H1 (cell line): ENCODE data around the gene PNLIP. TPM values are rescaled to one million over a fixed set of nuclear protein-coding genes. Genes with fewer than 3 reads are reported as not detected.
A peak's percentile ranks its signal among the peaks of the same experiment; 100 is the strongest.

ENCODE experiments used
- CTCF ChIA-PET: fragments of 300-600 bp; sonication (Branson Sonifier 250); formaldehyde crosslinking; loops from one replicate; lab custom pipeline; 2021; ENCODE audit not compliant: partially characterized antibody; lab: Charles Lee
- POLR2A ChIA-PET: fragments of 300-600 bp; sonication (Branson Sonifier 250); formaldehyde crosslinking; loops from one replicate; lab custom pipeline; 2021; ENCODE audit warnings: inconsistent platforms; ENCODE audit not compliant: partially characterized antibody; lab: Charles Lee
- DNase-seq, 2 experiments: peaks; one replicate each; pipeline versions ENCODE4 v3.0.0 to v3.0.0-alpha.2; 2010 to 2022; ENCODE audit warnings: low spot score in 2 of 2, low read depth in 1 of 2, mixed read lengths in 1 of 2
- FAIRE-seq: peaks from 2 replicates; lab custom pipeline; 2011; peaks lifted over from hg19 to GRCh38; lab: Jason Lieb, UNC
- H2AFZ ChIP-seq: 2 replicates; pipeline ENCODE4 v1.8.1; 2012; ENCODE audit warnings: low read length, inconsistent platforms
- H2AK5ac ChIP-seq: 2 replicates; pipeline ENCODE4 v1.6.1; 2013; ENCODE audit warnings: low read depth, low read length
- H2BK120ac ChIP-seq: replicated peaks from 2 replicates; pipeline ENCODE3; 2013; ENCODE audit warnings: low read depth, low read length, inconsistent platforms
- H2BK12ac ChIP-seq: 2 replicates; pipeline ENCODE4 v1.6.1; 2013; ENCODE audit warnings: low read depth, low read length
- H2BK15ac ChIP-seq: 2 replicates; pipeline ENCODE4 v1.6.1; 2013; ENCODE audit warnings: low read length
- H2BK20ac ChIP-seq: 2 replicates; pipeline ENCODE4 v1.6.1; 2013; ENCODE audit warnings: low read length
- H2BK5ac ChIP-seq: 2 replicates; pipeline ENCODE4 v1.6.1; 2013; ENCODE audit warnings: low read depth, low read length
- H3K14ac ChIP-seq: 2 replicates; pipeline ENCODE4 v1.6.1; 2013; ENCODE audit warnings: inconsistent platforms; ENCODE audit not compliant: insufficient read length
- H3K18ac ChIP-seq: 2 replicates; pipeline ENCODE4 v1.6.1; 2013; ENCODE audit warnings: low read length; ENCODE audit errors: extremely low read depth
- H3K23ac ChIP-seq: 2 replicates; pipeline ENCODE4 v1.6.1; 2013; ENCODE audit warnings: inconsistent platforms; ENCODE audit not compliant: insufficient read length
- H3K23me2 ChIP-seq: 2 replicates; pipeline ENCODE4 v1.6.1; 2013; ENCODE audit warnings: low read depth, low read length
- H3K27ac ChIP-seq: 2 replicates; pipeline ENCODE4 v1.6.1; 2011; ENCODE audit warnings: low read depth, low read length, inconsistent platforms
- H3K27me3 ChIP-seq, 4 experiments: replicated peaks in 1 of 4; 1 replicate in 1 of 4; 2 replicates in 3 of 4; pipeline versions ENCODE4 v1.6.1 to v1.8.1; 2011 to 2013; ENCODE audit warnings: low read length in 3 of 4, mild to moderate bottlenecking in 3 of 4, inconsistent platforms in 2 of 4, mixed read lengths in 2 of 4, moderate library complexity in 1 of 4; ENCODE audit not compliant: control insufficient read depth in 3 of 4, insufficient read depth in 3 of 4; ENCODE audit errors: extremely low read depth in 1 of 4
- H3K36me3 ChIP-seq, 4 experiments: 2 replicates each; pipeline versions ENCODE4 v1.6.1 to v1.8.1; 2011 to 2013; ENCODE audit warnings: mild to moderate bottlenecking in 4 of 4, low read length in 3 of 4, moderate library complexity in 2 of 4, control low read depth in 1 of 4, inconsistent platforms in 1 of 4; ENCODE audit not compliant: insufficient read depth in 4 of 4, control insufficient read depth in 2 of 4
- H3K4ac ChIP-seq: replicated peaks from 2 replicates; pipeline ENCODE3; 2013; ENCODE audit warnings: low read length, low read depth, mixed read lengths, inconsistent platforms; ENCODE audit not compliant: insufficient read length
- H3K4me1 ChIP-seq, 4 experiments: replicated peaks in 1 of 4; 1 replicate in 1 of 4; 2 replicates in 3 of 4; pipeline versions ENCODE4 v1.6.1 to v1.8.1; 2011 to 2013; ENCODE audit warnings: low read length in 3 of 4, inconsistent platforms in 2 of 4, mixed read lengths in 1 of 4; ENCODE audit not compliant: insufficient read depth in 4 of 4, control insufficient read depth in 3 of 4
- H3K4me2 ChIP-seq, 2 experiments: 2 replicates each; pipeline versions ENCODE4 v1.6.1 to v1.8.1; 2011 to 2013; ENCODE audit warnings: low read depth in 2 of 2, low read length in 2 of 2, control low read depth in 1 of 2, inconsistent platforms in 1 of 2, mild to moderate bottlenecking in 1 of 2; ENCODE audit not compliant: insufficient read depth in 1 of 2
- H3K4me3 ChIP-seq, 4 experiments: fragments of 200-600, 300-600 bp in 1 of 4; sonication (generic), shearing (Covaris generic), sonication (Bioruptor Twin) in 1 of 4; 2 replicates each; pipeline versions ENCODE4 v1.5.1 to v1.8.1; 2011 to 2016; ENCODE audit warnings: low read length in 4 of 4, low read depth in 3 of 4, control low read depth in 2 of 4, inconsistent platforms in 2 of 4, mild to moderate bottlenecking in 2 of 4, mixed read lengths in 1 of 4, moderate library complexity in 1 of 4; ENCODE audit not compliant: insufficient read depth in 2 of 4; ENCODE audit errors: extremely low read depth in 1 of 4
- H3K56ac ChIP-seq: replicated peaks from 2 replicates; pipeline ENCODE3; 2013; ENCODE audit warnings: low read depth, mild to moderate bottlenecking, mixed read lengths, low read length, inconsistent platforms; ENCODE audit not compliant: insufficient read length
- H3K79me1 ChIP-seq: 2 replicates; pipeline ENCODE4 v1.6.1; 2013; ENCODE audit warnings: low read depth, low read length, control low read depth
- H3K79me2 ChIP-seq, 2 experiments: 2 replicates each; pipeline versions ENCODE4 v1.6.1 to v1.8.1; 2012 to 2013; ENCODE audit warnings: low read length in 2 of 2, mild to moderate bottlenecking in 2 of 2, inconsistent platforms in 1 of 2; ENCODE audit not compliant: insufficient read depth in 2 of 2, control insufficient read depth in 1 of 2
- H3K9ac ChIP-seq, 4 experiments: replicated peaks in 1 of 4; 1 replicate in 1 of 4; 2 replicates in 3 of 4; pipeline versions ENCODE4 v1.6.1 to v1.8.1; 2011 to 2013; ENCODE audit warnings: low read depth in 3 of 4, low read length in 3 of 4, control low read depth in 2 of 4, mild to moderate bottlenecking in 2 of 4, moderate library complexity in 2 of 4, inconsistent platforms in 1 of 4; ENCODE audit errors: extremely low read depth in 1 of 4
- H3K9me3 ChIP-seq, 2 experiments: 2 replicates each; pipeline versions ENCODE4 v1.6.1 to v1.8.1; 2012 to 2013; ENCODE audit warnings: mild to moderate bottlenecking in 2 of 2, moderate library complexity in 2 of 2, control low read depth in 1 of 2, inconsistent platforms in 1 of 2, low read depth in 1 of 2, low read length in 1 of 2, mixed read lengths in 1 of 2; ENCODE audit not compliant: insufficient read depth in 2 of 2
- H4K20me1 ChIP-seq, 2 experiments: replicated peaks in 1 of 2; 2 replicates each; pipeline versions ENCODE3 to v1.8.1; 2011 to 2013; ENCODE audit warnings: inconsistent platforms in 2 of 2, low read length in 2 of 2, mild to moderate bottlenecking in 1 of 2; ENCODE audit not compliant: insufficient read depth in 2 of 2, control insufficient read depth in 1 of 2
- H4K5ac ChIP-seq: 2 replicates; pipeline ENCODE4 v1.6.1; 2013; ENCODE audit warnings: low read length, low read depth, mixed read lengths, inconsistent platforms; ENCODE audit not compliant: insufficient read length
- H4K8ac ChIP-seq: 2 replicates; pipeline ENCODE4 v1.8.0; 2013; ENCODE audit warnings: mild to moderate bottlenecking, moderate library complexity, low read length, inconsistent platforms; ENCODE audit not compliant: insufficient read depth; ENCODE audit errors: extremely low read depth
- H4K91ac ChIP-seq: replicated peaks from 2 replicates; pipeline ENCODE3; 2013; ENCODE audit warnings: low read length, mixed read lengths, inconsistent platforms; ENCODE audit not compliant: insufficient read length
- FOSL1 ChIP-seq: IDR thresholded peaks from 2 replicates; pipeline ENCODE4 v1.6.1; 2011; ENCODE audit warnings: mild to moderate bottlenecking, low read depth, low read length, moderate library complexity; ENCODE audit not compliant: insufficient read depth
- HDAC6 ChIP-seq: IDR thresholded peaks from one replicate; pipeline ENCODE4 v1.7.1; 2012; ENCODE audit warnings: low read depth, mild to moderate bottlenecking, inconsistent platforms, low read length, moderate library complexity
- KDM4A ChIP-seq: IDR thresholded peaks from one replicate; pipeline ENCODE4 v1.7.1; 2012; ENCODE audit warnings: low read depth, mild to moderate bottlenecking, moderate library complexity, low read length, inconsistent platforms; ENCODE audit not compliant: severe bottlenecking
- MAFK ChIP-seq: IDR thresholded peaks from 2 replicates; pipeline ENCODE4 v1.6.1; 2012; ENCODE audit warnings: low read depth, mild to moderate bottlenecking, improper control_type of control experiment, low read length
- POLR2AphosphoS5 ChIP-seq: IDR thresholded peaks from 2 replicates; pipeline ENCODE4 v1.6.1; 2011; ENCODE audit warnings: low read depth, low read length
- RFX5 ChIP-seq: IDR thresholded peaks from 2 replicates; pipeline ENCODE4 v1.6.1; 2011; ENCODE audit warnings: low read depth, low read length, improper control_type of control experiment, borderline replicate concordance
- SP1 ChIP-seq: IDR thresholded peaks from 2 replicates; pipeline ENCODE4 v1.6.1; 2011; ENCODE audit warnings: low read depth, low read length
- SRF ChIP-seq: IDR thresholded peaks from 2 replicates; pipeline ENCODE4 v1.6.1; 2011; ENCODE audit warnings: mild to moderate bottlenecking, low read depth, low read length, moderate library complexity
- WGBS, 2 experiments: shearing (Covaris generic) in 1 of 2; methylation state at CpG; one replicate each; pipeline versions ENCODE4 v1.1.6 to v1.1.7; 2013 to 2015; ENCODE audit warnings: low lambda C conversion rate in 2 of 2, mixed read lengths in 2 of 2, inconsistent platforms in 1 of 2, low coverage in 1 of 2, missing lambda C conversion rate in 1 of 2; ENCODE audit not compliant: insufficient replicate concordance in 2 of 2, insufficient coverage in 1 of 2, insufficient read length in 1 of 2; ENCODE audit errors: extremely low coverage in 1 of 2, missing lambda C conversion rate in 1 of 2; 5-methylcytosine and 5-hydroxymethylcytosine counted together
- polyA plus RNA-seq, 7 experiments: library from polyadenylated mRNA; depleted of rRNA in 3 of 7; stranded (reverse) in 5 of 7; unstranded in 2 of 7; fragments of >200 nt in 5 of 7; fragments of 200-250 nt in 2 of 7; gene quantifications; 1 replicate in 5 of 7; 2 replicates in 1 of 7; 4 replicates in 1 of 7; pipeline versions ENCODE4 v1.2.1 to v1.2.3, GENCODE V29; 2011 to 2013; ENCODE audit warnings: missing spikeins in 2 of 7, mixed read lengths in 2 of 7
- total RNA-seq: library from RNA; stranded (reverse); fragmentation: NEBNext Ultra II Directional; extraction: Animal tissue kit (Norgen Biotek cat#: 25700); gene quantifications from 2 replicates; pipeline ENCODE4 v1.2.1, GENCODE V29; 2021
- TF ChIP-seq, protein P1 (sequence below): IDR thresholded peaks from 2 replicates; pipeline ENCODE4 v1.6.1; 2012; ENCODE audit warnings: low read length, inconsistent platforms
- TF ChIP-seq, protein P2 (sequence below): IDR thresholded peaks from 2 replicates; pipeline ENCODE4 v1.6.1; 2012; ENCODE audit warnings: inconsistent platforms

The PNLIP gene
- total and polyA plus RNA-seq, 2 of the 8 experiments (the other 6 are each of a cell fraction or from before 2014, with no cell fraction given) = not detected

DNA sequence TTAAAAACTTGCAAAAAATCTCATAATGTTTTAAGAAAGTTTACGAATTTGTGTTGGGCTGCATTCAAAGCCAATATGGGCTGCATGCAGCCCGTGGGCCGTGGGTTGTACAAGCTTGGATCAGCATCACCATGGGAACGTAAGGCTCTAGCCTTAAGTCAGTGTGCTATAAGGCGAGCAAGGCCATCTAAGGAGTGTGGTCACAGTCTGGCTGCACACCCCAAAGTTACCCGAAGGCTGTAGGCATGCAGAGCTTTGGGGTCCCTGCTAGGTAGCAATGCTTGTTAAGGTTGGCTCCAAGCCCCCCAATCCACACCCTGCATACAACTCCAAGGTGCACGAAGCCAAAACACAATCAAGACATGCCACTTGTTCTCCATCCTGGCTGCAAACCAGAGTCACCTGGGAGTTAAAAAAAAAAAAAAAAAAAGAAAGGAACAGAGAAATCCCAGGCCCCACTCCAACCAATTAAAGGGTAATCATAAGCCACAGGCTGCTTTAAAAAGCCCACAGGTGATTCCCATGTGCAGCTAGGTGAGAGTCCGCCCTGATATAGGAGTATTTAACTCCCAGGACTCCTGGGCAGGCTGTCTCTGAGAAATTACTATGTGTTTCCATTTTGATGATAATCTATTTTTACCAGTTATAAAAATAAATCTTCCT lies 66.5 kb downstream of the PNLIP start:
- H2AK5ac ChIP-seq = no peak overlapping the region
- no peaks in the 10 kb centered on the region; the same call in 1 of the 2 replicates for H3K23me2 ChIP-seq
- H3K18ac ChIP-seq = no peak overlapping the region
- 0 out of 2 replicates have a peak overlapping the region, but pooled peaks have one; percentile 61 for H2BK15ac ChIP-seq
- H3K9ac ChIP-seq = no peak overlapping the region
- no peaks in the 10 kb centered on the region for H4K20me1 ChIP-seq
- H3K4me2 ChIP-seq = no peak overlapping the region
- no peak overlapping the region for H2BK12ac ChIP-seq
- H3K4me1 ChIP-seq = peaks cover 0 to 9% (median 3%) of the 10 kb centered on the region in 4 experiments; a peak in 4 of 7 replicates
- no peak overlapping the region for H3K4me3 ChIP-seq
- no peak overlapping the region for H2BK5ac ChIP-seq
- H3K4ac ChIP-seq = no peak overlapping the region
- no peak overlapping the region for H3K27ac ChIP-seq
- ChIA-PET CTCF (interaction anchor here (2.5 kb wide), 1 partner anchor 15 kb away, joined by 12 read pairs; no protein-coding TSS in a partner anchor), POLR2A (no interaction called here)
- H3K36me3 ChIP-seq = no peaks in the 10 kb centered on the region
- no peak overlapping the region for H3K23ac ChIP-seq
- no peak overlapping the region for H2BK120ac ChIP-seq
- no peak overlapping the region for H4K5ac ChIP-seq
- no peak overlapping the region for H2BK20ac ChIP-seq
- H3K79me1 ChIP-seq = no peaks in the 10 kb centered on the region
- peaks cover 3 to 4% of the 10 kb centered on the region in 2 experiments; a peak in 2 of 4 replicates for H3K9me3 ChIP-seq
- 94% methylated on average over 8 of the region's 8 CpGs; no CpG with 5 or more reads in 1 of the 2 experiments for WGBS, 2 experiments
- FAIRE-seq (no peak), DNase-seq (no peak)
- no peak overlapping the region for H3K56ac ChIP-seq
- H2AFZ ChIP-seq = no peak overlapping the region
- no peak overlapping the region for H4K91ac ChIP-seq
- no peak overlapping the region for H3K14ac ChIP-seq
- H4K8ac ChIP-seq = no peak overlapping the region
- peaks cover 0 to 12% (median 10%) of the 10 kb centered on the region in 4 experiments; a peak in 5 of 7 replicates for H3K27me3 ChIP-seq
- no peaks in the 10 kb centered on the region for H3K79me2 ChIP-seq
- TF ChIP-seq HDAC6 = no peak
- TF ChIP-seq, protein P1, sequence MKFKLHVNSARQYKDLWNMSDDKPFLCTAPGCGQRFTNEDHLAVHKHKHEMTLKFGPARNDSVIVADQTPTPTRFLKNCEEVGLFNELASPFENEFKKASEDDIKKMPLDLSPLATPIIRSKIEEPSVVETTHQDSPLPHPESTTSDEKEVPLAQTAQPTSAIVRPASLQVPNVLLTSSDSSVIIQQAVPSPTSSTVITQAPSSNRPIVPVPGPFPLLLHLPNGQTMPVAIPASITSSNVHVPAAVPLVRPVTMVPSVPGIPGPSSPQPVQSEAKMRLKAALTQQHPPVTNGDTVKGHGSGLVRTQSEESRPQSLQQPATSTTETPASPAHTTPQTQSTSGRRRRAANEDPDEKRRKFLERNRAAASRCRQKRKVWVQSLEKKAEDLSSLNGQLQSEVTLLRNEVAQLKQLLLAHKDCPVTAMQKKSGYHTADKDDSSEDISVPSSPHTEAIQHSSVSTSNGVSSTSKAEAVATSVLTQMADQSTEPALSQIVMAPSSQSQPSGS = no peak
- no peak for TF ChIP-seq RFX5
- no peak for TF ChIP-seq MAFK
- no peak for TF ChIP-seq POLR2AphosphoS5
- TF ChIP-seq SRF = no peak
- TF ChIP-seq FOSL1 = no peak
- TF ChIP-seq, protein P2, sequence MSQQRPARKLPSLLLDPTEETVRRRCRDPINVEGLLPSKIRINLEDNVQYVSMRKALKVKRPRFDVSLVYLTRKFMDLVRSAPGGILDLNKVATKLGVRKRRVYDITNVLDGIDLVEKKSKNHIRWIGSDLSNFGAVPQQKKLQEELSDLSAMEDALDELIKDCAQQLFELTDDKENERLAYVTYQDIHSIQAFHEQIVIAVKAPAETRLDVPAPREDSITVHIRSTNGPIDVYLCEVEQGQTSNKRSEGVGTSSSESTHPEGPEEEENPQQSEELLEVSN = no peak
- TF ChIP-seq SP1 = no peak
- TF ChIP-seq KDM4A = no peak
